Progenitor cell of endocrine pancreas (in vitro differentiated cells): ENCODE measurements around the gene ACTL7A. TPM values are rescaled to one million over a fixed set of nuclear protein-coding genes. Genes with fewer than 3 reads are reported as not detected.

Experiments
- DNase-seq: peaks from one replicate; pipeline ENCODE4 v3.0.0; 2021; ENCODE audit warnings: low spot score; ENCODE audit not compliant: unreplicated experiment
- H3K27ac Mint-ChIP-seq: 2 replicates; pipeline ENCODE4 v1.8.0; 2021; ENCODE audit warnings: mild to moderate bottlenecking, moderate library complexity, mixed read lengths
- H3K27me3 Mint-ChIP-seq: 2 replicates; pipeline ENCODE4 v1.8.0; 2021; ENCODE audit warnings: mixed read lengths
- H3K36me3 Mint-ChIP-seq: 2 replicates; pipeline ENCODE4 v1.8.0; 2022; ENCODE audit warnings: mixed read lengths; ENCODE audit not compliant: insufficient read depth
- H3K4me1 Mint-ChIP-seq: 2 replicates; pipeline ENCODE4 v1.8.0; 2021; ENCODE audit warnings: low read depth, mixed read lengths
- H3K4me3 Mint-ChIP-seq: 2 replicates; pipeline ENCODE4 v1.8.0; 2021; ENCODE audit warnings: low read depth, mild to moderate bottlenecking, moderate library complexity, mixed read lengths
- H3K9me3 Mint-ChIP-seq: 2 replicates; pipeline ENCODE4 v1.8.0; 2021; ENCODE audit warnings: low read depth, mixed read lengths
- long read RNA-seq: library from polyadenylated mRNA; unstranded; transcript quantifications from one replicate; pipeline ENCODE4 v2.0.0, GENCODE V29; 2020
- total RNA-seq: library from RNA; stranded (reverse); gene quantifications from 2 replicates; pipeline ENCODE4 v1.2.1, GENCODE V29; 2021
- TF ChIP-seq, protein P1 (sequence below): fragments of 200-600 bp; sonication (generic); IDR thresholded peaks from one replicate; pipeline ENCODE4 v1.5.0; 2021; ENCODE audit warnings: antibody characterized with exemption, mild to moderate bottlenecking; ENCODE audit not compliant: unreplicated experiment

Gene ACTL7A
- total RNA-seq, result not detected in 2 replicates
- long read RNA-seq, result 0 reads

GRCh38 chr9:108861997-108862396 lies at the start of gene ACTL7A:
ACTL7A (plus strand) TSS chr9:108862266; CDS start chr9:108862323, 57 bp downstream.
- Mint-ChIP-seq H3K27me3 (no peaks in the 10 kb centered on the region), H3K36me3 (no peaks in the 10 kb centered on the region), H3K4me3 (no peak within 1 kb of the TSS), H3K27ac (no peak within 1 kb of the TSS), H3K4me1 (no peaks in the 10 kb centered on the region), H3K9me3 (no peaks in the 10 kb centered on the region)
- TF ChIP-seq, protein P1, sequence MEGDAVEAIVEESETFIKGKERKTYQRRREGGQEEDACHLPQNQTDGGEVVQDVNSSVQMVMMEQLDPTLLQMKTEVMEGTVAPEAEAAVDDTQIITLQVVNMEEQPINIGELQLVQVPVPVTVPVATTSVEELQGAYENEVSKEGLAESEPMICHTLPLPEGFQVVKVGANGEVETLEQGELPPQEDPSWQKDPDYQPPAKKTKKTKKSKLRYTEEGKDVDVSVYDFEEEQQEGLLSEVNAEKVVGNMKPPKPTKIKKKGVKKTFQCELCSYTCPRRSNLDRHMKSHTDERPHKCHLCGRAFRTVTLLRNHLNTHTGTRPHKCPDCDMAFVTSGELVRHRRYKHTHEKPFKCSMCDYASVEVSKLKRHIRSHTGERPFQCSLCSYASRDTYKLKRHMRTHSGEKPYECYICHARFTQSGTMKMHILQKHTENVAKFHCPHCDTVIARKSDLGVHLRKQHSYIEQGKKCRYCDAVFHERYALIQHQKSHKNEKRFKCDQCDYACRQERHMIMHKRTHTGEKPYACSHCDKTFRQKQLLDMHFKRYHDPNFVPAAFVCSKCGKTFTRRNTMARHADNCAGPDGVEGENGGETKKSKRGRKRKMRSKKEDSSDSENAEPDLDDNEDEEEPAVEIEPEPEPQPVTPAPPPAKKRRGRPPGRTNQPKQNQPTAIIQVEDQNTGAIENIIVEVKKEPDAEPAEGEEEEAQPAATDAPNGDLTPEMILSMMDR, result no peak
- DNase-seq, result no peak

DNA sequence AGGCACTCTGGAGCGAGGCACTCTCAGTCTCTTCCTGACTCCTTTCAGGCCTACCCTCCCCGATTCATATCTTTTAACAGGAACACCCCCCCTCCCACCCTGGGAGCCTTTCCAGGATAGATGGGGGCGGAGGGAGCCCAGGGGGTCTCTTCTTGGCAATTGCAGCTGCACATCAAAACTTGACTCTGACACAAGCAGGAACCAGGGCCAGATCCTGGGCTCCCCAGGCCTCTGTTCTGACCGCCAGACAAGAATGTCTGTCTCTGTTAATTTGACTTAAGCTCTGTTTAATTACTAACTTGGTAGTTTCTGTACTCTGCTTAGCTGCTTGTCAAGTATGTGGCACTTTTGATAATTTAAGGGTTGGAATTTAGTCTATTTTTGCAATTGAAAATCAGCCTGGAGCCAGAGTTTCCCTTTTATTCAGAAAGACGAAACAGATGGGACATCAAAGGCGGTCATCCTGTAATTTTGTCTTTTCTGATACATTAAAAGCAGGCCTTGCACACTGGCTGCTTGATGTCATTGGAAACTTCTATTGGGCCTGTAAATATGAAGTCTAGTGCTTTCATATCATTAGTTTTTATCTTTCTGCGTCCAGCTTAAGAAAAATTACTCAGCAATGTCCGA lies 49.6 kb upstream of the ACTL7A start:
- no peak for DNase-seq
- Mint-ChIP-seq H3K9me3 (no peaks in the 10 kb centered on the region), H3K4me1 (no peaks in the 10 kb centered on the region), H3K4me3 (no peak overlapping the region), H3K27ac (no peak overlapping the region), H3K27me3 (peaks cover 10% of the 10 kb centered on the region), H3K36me3 (no peaks in the 10 kb centered on the region)
- TF ChIP-seq, protein P1, result no peak

GRCh38 chr9:108813951-108814601 lies 48.0 kb upstream of the ACTL7A start:
- Mint-ChIP-seq H3K27ac (no peak overlapping the region), H3K27me3 (peaks cover 10% of the 10 kb centered on the region)
- DNase-seq, result no peak

GRCh38 chr9:108815156-108815555 lies 46.9 kb upstream of the ACTL7A start:
- H3K4me1 Mint-ChIP-seq, result no peaks in the 10 kb centered on the region
- DNase-seq, result no peak

More at GRCh38 chr9:108813951-108814601, 48.0 kb upstream of the ACTL7A start:
- Mint-ChIP-seq H3K9me3 (no peaks in the 10 kb centered on the region), H3K4me3 (no peak overlapping the region), H3K36me3 (no peaks in the 10 kb centered on the region), H3K4me1 (no peaks in the 10 kb centered on the region)
- TF ChIP-seq, protein P1, result no peak

DNA sequence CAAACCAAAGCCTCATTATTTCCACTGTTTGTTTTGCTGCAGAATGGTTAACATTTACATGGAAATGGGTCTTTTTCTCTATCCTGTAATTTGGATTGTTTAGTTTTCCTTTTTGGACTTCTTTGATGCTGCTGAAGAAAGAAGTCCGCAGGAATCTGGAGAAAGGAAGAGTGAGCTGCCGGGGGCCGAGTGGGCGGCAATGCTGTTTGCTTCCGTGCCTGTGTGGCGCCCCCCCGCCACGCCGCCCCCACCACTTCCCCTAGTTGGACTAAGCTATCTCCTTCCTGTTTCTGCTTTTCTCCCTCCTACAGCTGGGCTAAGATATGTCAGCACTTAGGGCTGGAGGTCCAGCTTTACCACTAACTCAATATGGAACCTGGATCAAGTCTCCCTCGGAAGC lies 46.0 kb upstream of the ACTL7A start:
- Mint-ChIP-seq H3K27ac (no peak overlapping the region), H3K4me3 (no peak overlapping the region)

More at GRCh38 chr9:108815156-108815555, 46.9 kb upstream of the ACTL7A start:
- Mint-ChIP-seq H3K36me3 (no peaks in the 10 kb centered on the region), H3K27me3 (peaks cover 7% of the 10 kb centered on the region), H3K4me3 (no peak overlapping the region), H3K27ac (no peak overlapping the region), H3K9me3 (no peaks in the 10 kb centered on the region)
- TF ChIP-seq, protein P1, result no peak

More for the DNA sequence above, 46.0 kb upstream of the ACTL7A start:
- Mint-ChIP-seq H3K9me3 (no peaks in the 10 kb centered on the region), H3K27me3 (peaks cover 6% of the 10 kb centered on the region), H3K4me1 (no peaks in the 10 kb centered on the region), H3K36me3 (no peaks in the 10 kb centered on the region)
- no peak for DNase-seq
- TF ChIP-seq, protein P1, result no peak
